GM20431 (cell line): ENCODE results near the gene SYNE2.

Source experiments
- in situ Hi-C: fragments of 300-500 bp; cut with MseI, MboI; formaldehyde crosslinking; loops from one replicate; pipeline ENCODE4 v1.15.0; 2020; ENCODE audit warnings: low sequenced_read_pairs; ENCODE audit not compliant: unreplicated experiment

The SYNE2 gene

GRCh38 chr14:63908667-63909264, 56.0 kb downstream of the SYNE2 start:
- in situ Hi-C loops: no loop called here

DNA sequence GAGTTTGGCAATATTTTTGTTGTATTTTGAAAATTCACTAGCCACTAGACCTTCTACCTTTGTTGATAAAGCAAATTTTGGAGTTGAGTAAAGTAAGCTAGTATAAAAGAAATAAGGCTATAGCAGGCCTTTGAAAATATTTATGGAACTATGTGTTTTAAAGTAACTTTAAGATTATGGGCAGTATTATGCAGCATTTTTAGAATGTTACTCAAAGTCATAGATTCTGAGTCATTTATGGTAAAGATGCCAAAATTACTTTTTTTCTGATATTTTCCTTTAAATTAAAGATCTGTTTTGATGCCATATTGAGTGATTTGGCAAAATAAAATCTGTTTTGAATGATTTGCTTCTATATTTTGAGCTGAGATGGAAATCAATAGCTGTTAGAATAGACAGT, 57.2 kb downstream of the SYNE2 start:
- in situ Hi-C loops: no loop called here

- in situ Hi-C loops: no loop called here
Observed at GRCh38 chr14:63910583-63911363, 58.0 kb downstream of the SYNE2 start.

- in situ Hi-C loops: no loop called here
Observed at GRCh38 chr14:63911404-63911803, 58.6 kb downstream of the SYNE2 start.

GRCh38 chr14:63912286-63912685, 59.5 kb downstream of the SYNE2 start:
- in situ Hi-C loops: no loop called here

- in situ Hi-C loops: no loop called here
Observed at GRCh38 chr14:63918411-63918810, 65.6 kb downstream of the SYNE2 start.

GRCh38 chr14:63922696-63923421, 70.1 kb downstream of the SYNE2 start:
- in situ Hi-C loops: no loop called here

DNA sequence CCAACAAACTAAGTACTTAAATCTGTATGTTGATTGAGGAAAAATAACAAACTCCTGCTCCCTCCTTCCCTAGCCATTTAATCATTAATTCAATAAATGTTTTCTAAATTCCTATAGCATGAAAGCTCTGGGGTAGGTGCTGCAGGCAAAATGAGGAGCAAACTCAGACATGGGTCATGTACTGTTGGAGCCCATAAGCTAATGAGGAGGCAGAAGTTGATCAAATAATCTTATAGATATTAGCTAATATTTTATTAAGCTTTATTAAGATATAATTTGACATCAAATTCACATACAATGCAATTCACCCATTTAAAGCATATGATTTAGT, 70.6 kb downstream of the SYNE2 start:
- in situ Hi-C loops: no loop called here

DNA sequence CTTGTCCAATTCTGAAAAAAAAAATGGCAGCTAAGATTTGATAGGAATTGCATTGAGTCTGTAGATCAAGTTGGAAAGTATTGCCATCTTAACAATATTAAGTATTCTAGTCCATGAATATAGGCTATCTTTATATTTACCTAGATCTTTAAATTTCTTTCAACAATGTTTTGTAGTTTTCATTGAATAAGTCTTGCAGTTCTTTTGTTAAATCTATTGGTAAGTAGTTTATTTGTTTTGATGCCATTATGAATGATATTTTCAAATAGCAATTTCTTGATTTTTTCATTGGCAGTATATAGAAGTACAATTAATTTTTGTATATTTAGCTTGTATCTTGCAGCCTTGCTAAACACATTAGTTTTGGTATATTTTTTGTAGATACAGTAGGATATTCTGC, 71.6 kb downstream of the SYNE2 start:
- in situ Hi-C loops: no loop called here

GRCh38 chr14:63926641-63927040, 73.8 kb downstream of the SYNE2 start:
- in situ Hi-C loops: no loop called here

DNA sequence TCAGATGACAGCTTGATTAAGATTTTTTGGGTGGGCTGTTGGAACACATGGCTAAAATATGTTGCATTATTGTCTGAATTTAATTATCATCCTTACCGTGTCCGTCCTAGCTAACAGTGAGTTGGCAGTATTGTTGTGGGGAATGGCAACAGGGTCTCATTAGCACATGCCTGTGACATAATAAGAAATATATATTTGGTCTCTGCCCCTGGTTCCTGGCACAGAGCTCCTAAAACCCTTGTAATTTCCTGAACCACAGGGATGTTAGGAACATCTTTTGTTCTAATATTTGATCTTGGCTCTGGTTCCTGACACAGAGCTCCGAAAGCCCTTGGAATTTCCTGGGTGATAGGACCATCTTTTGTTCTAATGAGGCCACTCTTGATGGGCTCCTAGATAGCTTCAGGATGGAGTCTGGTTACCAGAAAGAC, 76.0 kb downstream of the SYNE2 start:
- in situ Hi-C loops: no loop called here

- in situ Hi-C loops: no loop called here
Observed at GRCh38 chr14:63933110-63933509, 80.3 kb downstream of the SYNE2 start.

- in situ Hi-C loops: no loop called here
Observed at GRCh38 chr14:63933711-63934110, 80.9 kb downstream of the SYNE2 start.

GRCh38 chr14:63938198-63939005, 85.6 kb downstream of the SYNE2 start:
- in situ Hi-C loops: no loop called here

DNA sequence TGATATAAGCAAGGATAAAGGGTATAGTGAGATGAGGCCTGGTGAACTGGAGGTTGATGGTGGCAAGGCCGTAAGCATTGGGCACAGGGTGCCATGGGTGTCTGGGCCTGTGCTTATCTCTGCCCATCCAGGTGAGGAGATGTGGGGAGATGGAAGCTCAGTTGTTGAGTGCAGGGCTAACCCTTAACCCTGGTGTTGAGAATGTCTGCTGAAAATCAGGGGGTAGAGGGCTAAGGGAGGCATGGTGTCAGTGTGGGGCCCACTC, 86.1 kb downstream of the SYNE2 start:
- in situ Hi-C loops: no loop called here

- in situ Hi-C loops: no loop called here
Observed at GRCh38 chr14:63940387-63940786, 87.6 kb downstream of the SYNE2 start.

GRCh38 chr14:63941023-63941422, 88.2 kb downstream of the SYNE2 start:
- in situ Hi-C loops: no loop called here

GRCh38 chr14:63949696-63950095, 96.9 kb downstream of the SYNE2 start:
- in situ Hi-C loops: no loop called here

- in situ Hi-C loops: no loop called here
Observed at GRCh38 chr14:63951021-63951420, 98.2 kb downstream of the SYNE2 start.

DNA sequence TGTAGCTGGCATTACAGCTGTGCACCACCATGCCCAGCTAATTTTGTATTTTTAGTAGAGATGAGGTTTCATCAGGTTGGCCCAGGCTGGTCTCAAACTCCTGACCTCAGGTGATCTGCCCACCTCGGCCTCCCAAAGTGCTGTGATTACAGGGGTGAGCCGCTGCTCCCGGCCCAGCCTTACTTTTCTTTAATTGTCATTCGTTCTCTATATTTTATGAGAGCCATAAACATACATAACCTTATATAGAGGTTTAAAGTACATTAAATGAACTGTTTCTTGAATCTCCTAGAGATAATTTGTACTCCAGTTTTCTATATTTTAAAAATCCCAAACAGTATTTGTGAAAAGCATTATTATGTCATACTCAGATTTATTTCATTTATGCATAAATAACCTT, 98.6 kb downstream of the SYNE2 start:
- in situ Hi-C loops: no loop called here
